T-helper 22 cell (primary cell): ENCODE measurements around the gene MTMR10.

Experiments
- DNase-seq: peaks from one replicate; pipeline ENCODE4 v3.0.0-alpha.2; 2020; ENCODE audit warnings: low read depth

The MTMR10 gene

DNA sequence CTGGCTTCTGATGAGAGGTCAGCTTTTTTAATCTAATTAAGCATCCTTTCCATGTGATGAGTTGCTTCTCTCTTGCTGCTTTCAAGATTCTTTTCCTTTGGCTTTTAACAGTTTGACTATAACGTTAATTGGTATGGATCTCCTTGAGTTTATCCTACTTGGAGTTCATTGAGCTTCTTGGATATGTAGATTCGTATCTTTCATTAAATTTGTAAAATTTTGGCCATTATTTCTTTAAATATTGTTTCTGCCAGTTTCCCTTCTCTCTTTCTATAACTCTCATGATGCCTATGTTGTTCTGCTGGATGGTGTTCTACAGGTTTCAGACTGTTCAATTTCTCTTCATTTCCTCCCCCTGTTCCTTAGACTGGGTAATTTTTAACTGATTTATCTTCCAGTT, 21.0 kb upstream of the MTMR10 start:
- no peak for DNase-seq

- DNase-seq: no peak
These were observed 18.6 kb upstream of the MTMR10 start for GRCh38 chr15:31010036-31010435.

- DNase-seq: no peak
These were observed 14.2 kb upstream of the MTMR10 start for GRCh38 chr15:31005660-31006059.

DNA sequence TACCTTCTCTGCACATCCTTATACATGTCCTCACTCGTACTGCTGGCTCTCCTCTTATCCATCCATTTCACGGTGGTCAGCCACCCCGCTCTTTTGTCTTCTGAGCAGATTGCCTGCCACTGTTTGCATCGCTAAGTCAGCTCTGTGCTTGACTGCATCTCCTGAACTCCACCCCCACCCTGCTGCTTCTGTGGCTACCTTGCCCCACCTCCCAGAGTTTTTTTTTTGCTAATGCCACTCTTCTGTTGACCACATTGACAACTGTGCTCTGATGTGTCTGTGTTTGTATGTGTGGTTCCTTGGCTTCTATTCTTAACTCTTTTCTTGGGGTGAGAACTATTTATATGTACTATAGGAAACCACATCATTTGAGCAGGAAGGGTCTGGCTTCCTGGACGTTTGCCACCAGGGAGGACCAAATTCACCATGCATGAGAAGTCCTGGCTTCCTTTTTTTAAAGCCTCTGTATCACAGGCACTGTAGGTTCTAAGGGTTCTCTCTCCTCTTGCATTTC, 12.8 kb upstream of the MTMR10 start:
- no peak for DNase-seq

DNA sequence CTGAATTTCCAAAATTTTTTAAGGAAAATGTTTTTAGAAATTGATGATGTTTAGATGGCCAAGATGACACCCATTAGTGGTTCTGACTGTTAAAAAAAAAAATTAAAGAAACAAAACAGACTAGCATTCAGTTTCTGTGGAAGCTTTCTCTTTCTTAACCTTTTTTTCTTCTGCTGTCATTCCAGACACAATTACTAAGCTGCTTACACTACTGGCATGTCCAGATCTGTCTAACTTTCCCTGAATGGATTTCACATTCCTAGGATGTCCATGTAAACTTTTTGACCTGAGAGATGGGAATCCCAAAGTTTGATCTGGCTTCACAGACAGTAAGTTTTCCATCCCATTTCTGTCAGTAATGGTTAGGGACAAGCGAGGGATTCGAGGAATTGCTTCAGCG, 10.3 kb upstream of the MTMR10 start:
- DNase-seq: no peak

DNA sequence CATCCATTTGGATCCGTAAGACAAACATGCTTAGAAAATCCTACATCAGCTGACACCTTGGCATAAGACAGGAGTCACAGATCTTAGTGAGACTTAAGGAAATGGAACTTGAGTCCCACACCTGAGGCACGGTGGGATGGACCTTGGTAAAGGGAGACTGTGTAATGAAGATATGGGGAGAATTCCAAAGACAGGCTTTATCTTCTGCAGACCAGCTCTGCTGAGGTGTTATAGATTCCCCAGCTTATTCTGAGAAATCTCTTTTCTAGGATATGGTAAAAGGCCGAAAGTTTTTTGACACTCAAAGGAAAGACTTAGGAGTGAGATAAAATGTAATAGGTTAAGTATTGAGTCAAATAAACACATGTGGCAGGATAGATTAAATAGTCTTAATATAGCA, 8.3 kb upstream of the MTMR10 start:
- DNase-seq: no peak

DNA sequence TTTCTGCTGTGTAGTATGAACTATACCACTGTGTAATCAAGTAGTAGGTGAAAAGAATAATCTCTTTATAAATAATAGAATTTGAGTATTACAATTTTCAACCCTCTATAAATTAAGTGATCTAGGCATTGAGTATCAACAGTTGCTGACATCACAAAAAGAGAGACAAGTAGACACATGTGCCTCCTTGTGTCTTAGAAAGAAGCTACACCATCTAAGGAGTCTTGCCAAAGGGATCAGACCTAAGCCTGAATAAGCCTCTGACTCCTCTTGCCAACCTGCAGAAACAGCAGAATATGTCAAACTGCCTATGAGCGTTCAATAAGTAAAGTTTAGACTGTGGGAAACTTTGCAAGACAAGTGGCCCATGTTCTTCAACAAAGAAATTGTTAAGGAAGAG, 5.8 kb upstream of the MTMR10 start:
- DNase-seq: no peak

DNA sequence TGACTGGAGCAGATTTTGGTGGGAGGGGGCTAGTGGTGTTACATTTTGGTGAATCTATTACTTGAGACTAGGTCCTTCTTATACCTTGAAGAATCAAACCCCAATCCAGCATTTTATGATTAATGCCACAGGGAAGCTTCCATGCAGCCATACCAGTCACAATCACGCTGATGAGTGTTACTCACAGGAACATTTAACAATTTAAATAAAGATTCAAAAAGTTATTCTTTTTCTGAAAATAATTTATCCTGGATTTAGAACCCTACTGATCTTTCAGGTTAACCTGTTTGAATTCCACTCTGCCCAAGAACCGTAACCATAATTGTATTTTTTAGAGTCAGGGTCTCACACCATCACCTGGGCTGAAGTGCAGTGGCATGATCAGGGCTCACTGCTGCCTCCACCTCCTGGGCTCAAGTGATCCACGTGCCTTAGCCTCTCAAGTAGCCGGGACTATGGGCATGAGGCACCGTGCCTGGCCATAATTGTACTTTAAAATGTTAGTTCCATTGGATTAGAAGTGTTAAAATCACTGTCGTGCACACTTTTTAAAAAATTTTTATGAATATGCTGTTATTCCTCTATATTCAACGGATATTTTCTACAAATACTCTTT, 929 bp upstream of the MTMR10 start:
- DNase-seq: no peak

GRCh38 chr15:30990446-30991254, 778 bp downstream of the MTMR10 start:
- no peak for DNase-seq

GRCh38 chr15:30990036-30990435, 1.4 kb downstream of the MTMR10 start:
- DNase-seq: no peak

DNA sequence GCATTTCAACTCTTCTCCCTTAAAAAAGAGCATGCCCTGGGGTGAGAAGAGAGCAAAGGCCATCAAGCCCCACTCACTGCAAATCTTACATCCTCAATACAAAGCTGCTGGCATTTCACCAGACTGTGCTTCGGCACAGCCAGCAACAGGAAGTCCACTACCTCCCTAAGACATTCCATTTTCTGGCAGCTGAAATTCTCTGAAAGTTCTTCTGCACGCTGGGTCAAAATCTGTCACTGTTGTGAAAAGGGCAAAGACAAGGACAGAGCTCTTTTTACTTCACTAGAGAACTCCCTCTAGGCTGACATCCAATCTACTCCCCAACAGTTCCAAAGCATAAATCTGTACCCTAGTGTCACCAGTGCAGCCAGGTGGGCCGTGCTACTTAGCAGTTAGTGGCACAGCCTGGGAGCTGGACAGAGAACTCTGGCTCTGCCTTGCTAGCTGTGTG, 6.3 kb downstream of the MTMR10 start:
- no peak for DNase-seq

GRCh38 chr15:30984542-30984941, 6.9 kb downstream of the MTMR10 start:
- no peak for DNase-seq

GRCh38 chr15:30984118-30984517, 7.3 kb downstream of the MTMR10 start:
- no peak for DNase-seq

GRCh38 chr15:30979457-30979856, 12.0 kb downstream of the MTMR10 start:
- no peak for DNase-seq

DNA sequence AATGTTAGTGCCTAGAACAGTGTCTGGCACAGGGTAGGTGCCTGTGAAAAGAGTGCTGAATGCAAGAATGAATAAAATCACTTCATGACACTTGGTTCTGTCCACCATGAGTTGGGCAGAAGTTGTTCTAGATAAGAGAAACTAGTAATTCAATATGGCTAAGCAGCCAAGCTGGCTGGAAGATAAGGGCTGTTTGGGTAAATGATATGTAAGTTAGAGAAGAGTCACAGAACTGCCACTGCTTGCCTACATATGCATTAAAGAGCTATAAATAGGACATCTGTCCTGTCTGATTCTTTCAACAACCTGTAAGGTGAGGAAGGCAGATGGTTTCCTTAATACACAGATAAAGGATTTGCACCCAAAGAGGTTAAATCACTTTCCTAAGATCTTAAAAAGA, 13.1 kb downstream of the MTMR10 start:
- no peak for DNase-seq

DNA sequence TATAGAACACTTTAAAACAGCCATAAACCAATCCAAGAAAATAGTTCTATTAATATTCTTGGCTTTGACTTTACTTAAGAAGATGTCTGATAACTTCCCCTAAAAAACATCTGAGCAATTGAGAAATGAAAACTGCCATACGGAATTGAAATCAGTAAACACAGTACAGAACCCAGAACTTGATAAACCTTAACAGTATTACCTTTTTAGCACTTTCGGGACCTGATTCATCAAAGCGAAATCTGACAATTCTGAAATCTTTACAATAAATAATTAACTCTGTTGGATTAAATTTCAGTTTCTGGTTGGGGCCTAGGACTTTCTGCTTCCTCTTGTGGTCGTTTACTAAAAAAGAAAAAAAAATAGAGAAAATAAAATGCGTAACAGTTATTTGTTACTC, 17.3 kb downstream of the MTMR10 start:
- no peak for DNase-seq

- no peak for DNase-seq
These were observed 18.0 kb downstream of the MTMR10 start for GRCh38 chr15:30973379-30973778.

- DNase-seq: no peak
These were observed 21.7 kb downstream of the MTMR10 start for GRCh38 chr15:30969724-30970123.

- no peak for DNase-seq
These were observed 27.7 kb downstream of the MTMR10 start for GRCh38 chr15:30963681-30964080.

DNA sequence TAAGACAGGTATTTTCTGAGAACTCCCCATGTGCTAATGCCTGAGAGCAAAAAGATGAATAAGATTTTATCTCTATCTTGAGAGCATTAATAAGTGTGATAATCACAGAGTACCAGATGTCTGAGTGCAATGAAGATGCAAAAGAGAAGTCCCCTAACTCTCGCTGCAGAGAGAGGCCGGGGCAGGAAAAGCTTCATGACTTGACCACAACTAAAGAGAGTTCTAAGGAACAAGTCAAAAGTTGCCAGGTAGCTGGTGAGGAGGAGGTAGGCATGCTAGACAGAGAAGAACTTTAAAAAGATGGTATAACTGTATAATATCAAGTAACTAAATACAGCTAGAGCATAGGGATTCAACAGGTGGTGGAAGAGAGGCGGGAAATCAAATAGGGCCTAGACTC, 28.8 kb downstream of the MTMR10 start:
- DNase-seq: no peak

GRCh38 chr15:30962079-30962478, 29.3 kb downstream of the MTMR10 start:
- DNase-seq: no peak

- no peak for DNase-seq
These were observed 33.2 kb downstream of the MTMR10 start for GRCh38 chr15:30958219-30958618.
